HL-60/S4 treated with retinoic acid at 250 ng/mL for 4 days and 3 days (cell line): Measurements from ENCODE around the gene RACGAP1.

Source experiments
- in situ Hi-C: fragments of 300-500 bp; cut with MboI; formaldehyde crosslinking; loops from 2 replicates; pipeline ENCODE4 v1.7.0; 2022; ENCODE audit warnings: low sequenced_read_pairs

RACGAP1 gene

GRCh38 chr12:49961111-49961922, 64.0 kb downstream of the RACGAP1 start, which contains the start of gene AQP5:
Gene AQP5 (plus strand): TSS chr12:49961872. CDS start chr12:49962018, 146 bp downstream.
- in situ Hi-C loops = no loop called here

DNA sequence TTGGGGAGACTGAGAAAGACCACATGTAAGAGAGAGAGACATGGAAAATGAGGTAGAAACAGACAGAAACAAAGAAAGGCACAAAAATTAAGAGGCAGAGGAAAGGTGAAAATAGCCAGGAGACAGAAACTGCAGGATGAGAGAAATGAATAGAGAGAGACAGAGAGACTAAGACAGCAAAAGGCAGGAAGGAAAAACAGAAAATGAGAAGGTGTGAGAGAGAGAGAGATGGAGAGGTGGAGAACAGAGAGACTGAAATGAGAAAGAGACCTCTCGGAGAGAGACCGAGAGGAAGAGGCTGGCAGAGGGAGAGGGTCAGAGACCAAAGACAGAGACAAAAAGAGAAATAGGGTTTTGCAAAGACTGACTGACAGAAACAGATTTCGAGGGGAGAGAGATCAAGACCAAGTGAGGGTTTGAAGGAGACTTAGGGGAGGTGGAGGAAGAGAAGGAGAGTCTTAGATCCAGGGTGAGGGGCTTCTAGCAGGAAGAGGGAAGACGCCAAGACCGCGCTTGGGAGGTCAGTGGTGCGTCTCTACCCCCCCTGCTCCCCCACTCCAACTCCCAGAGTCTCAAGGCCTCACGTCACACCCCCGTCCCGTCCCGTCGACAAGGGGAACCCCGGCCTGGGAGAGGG, 64.7 kb downstream of the RACGAP1 start:
- in situ Hi-C loops = no loop called here

DNA sequence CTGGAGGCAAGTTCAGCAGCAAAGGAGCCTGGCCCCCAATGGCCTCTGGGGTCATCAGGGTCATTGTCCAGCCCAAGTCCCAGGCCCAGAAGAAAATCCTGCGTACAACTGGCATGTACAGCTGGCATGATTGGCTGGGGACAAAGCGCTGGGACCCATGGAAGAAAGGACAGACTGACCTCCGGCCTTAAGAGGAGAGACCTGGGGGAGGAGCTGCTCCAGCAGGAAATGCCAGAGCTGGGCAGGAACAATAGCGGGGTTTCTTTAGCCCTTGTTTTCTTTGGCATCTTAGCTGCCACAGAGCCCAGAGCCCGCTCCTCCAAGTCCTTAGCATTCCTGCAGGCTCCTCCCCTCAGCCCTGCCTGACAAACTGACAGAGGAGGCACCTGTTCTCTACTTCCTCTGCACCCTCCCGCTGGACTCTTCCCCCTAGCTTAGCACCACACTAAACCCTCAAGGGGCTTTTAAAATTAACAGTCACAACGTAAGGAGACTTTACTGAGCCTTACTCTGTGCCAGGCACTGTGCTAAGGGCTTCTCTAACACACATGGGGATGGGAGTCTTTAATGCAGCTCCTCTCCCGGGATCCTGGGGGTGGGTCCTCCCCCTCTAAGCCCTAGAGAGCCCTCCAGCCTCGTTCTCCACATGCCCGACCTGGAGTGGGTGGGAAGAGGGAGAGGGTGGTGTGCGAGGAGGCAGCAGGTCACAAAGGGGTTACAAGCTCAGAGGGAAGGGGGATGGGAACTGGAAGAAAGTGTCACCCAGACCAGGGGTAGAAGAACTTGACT, 65.4 kb downstream of the RACGAP1 start:
- in situ Hi-C loops = no loop called here

- in situ Hi-C loops = no loop called here
These were observed 67.7 kb downstream of the RACGAP1 start for GRCh38 chr12:49957570-49957967.

DNA sequence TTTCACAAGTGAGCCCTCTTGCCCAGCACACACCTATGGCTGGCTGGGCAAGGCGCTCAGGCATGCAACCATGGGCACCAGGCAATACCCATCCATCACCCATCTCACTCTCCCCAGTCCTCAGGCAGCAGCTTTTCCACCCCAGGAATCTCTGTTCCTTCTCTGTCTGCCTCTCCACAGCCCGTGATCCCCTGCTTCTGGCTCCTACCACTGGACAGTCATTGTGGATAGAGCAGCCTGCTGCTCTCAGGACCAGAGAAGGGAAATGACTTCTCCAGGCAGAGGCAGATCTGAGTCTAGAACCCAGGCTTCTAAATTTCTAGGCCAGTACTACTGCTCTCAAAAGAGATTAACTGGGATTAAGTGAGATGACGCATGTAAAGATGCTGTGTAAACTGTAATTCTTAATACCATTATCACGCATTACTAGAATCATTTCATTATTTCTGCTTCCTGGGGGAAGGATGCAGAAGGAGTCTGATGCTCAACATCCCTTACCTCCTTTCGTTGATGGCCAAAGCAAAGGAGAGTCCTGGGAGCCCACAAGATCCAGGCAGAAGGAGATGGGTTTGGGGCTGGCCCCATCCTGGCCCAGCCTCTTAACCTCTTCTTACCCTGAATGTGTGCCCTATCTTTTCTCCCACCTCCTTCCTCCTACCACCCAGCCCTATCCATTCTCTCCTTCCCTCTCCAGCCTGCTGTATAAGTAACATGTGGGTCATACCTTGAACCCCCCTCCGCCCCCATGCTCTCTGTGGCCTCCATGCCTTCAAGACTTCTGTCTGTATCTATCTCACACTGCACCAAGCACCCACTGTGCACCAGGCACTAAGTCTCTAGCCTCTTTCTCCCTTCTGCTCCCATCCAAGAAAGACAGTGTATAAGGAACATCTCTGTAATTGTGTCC, 68.4 kb downstream of the RACGAP1 start:
- in situ Hi-C loops = no loop called here

DNA sequence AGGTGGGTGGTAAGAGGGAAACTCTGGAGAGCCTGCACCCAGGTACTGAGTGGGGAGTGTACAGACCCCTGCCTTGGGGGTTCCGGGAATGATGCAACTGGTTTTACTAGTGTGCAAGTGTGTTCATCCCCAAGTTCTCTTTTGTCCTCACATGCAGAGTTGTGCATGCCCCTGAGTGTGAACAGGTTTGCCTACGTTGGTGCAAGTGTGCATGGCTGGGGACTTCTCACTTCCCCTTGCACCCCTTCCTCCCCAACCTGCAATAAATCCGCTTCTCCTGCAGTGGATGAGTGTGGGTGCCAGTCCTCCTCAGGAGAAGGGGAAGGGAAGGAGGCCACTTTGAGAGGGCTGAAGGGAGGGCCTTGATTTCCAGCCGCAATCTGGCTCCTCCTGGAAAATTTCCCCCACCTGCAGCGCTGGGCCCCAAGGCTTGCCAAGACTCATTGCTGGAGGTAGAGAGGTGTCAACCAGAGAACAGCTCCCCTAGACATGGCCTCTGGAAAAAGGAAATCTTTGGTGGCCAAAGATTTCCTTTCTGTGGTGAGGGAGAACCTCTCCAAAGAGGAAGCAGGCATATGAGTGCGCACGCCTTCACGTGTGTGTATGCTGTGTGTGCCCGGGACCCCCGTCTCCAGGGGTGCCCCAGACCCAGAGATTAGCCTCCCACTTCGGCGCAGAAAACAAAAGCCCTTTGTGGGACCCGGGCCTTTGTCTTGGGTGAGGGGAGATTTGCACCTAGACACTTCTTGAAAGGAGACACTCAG, 69.2 kb downstream of the RACGAP1 start:
- in situ Hi-C loops = no loop called here

DNA sequence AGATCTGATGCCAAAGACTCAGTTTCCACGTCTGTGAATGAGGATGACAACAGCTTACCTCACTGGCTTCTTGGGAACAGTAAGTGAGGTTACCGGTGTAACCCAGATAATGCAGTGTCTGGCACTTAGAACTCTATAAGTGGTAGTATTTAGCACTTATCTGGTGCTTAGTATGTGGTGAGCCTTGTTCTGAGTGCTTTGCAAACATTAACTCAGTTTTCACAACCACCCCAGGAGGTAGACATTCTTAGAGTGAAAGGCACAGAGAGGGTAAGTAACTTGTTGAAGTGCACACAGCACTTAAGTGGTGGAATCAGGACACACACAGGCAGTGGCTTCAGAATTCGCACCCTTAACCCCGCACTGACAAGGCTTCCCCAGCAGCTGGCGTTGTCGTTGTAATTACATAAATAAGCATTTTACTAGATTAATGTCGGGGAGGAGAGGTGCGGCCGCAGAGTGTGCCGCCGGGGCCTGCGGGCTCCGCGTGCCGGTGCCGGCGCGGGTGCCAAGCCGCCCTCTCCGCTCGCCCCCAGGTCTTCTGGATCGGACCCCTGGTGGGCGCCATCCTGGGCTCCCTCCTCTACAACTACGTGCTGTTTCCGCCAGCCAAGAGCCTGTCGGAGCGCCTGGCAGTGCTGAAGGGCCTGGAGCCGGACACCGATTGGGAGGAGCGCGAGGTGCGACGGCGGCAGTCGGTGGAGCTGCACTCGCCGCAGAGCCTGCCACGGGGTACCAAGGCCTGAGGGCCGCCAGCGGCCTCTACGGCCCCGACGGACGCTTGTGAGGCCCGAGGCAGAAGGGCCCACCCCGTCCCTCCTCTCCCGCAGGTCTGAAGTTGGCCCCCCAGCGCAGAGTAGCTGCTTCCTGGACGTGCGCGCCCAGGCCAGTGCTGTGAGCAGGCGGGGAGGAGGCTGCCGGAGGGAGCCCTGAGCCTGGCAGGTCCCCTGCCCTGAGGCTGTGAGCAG, 70.1 kb downstream of the RACGAP1 start:
- in situ Hi-C loops = no loop called here

DNA sequence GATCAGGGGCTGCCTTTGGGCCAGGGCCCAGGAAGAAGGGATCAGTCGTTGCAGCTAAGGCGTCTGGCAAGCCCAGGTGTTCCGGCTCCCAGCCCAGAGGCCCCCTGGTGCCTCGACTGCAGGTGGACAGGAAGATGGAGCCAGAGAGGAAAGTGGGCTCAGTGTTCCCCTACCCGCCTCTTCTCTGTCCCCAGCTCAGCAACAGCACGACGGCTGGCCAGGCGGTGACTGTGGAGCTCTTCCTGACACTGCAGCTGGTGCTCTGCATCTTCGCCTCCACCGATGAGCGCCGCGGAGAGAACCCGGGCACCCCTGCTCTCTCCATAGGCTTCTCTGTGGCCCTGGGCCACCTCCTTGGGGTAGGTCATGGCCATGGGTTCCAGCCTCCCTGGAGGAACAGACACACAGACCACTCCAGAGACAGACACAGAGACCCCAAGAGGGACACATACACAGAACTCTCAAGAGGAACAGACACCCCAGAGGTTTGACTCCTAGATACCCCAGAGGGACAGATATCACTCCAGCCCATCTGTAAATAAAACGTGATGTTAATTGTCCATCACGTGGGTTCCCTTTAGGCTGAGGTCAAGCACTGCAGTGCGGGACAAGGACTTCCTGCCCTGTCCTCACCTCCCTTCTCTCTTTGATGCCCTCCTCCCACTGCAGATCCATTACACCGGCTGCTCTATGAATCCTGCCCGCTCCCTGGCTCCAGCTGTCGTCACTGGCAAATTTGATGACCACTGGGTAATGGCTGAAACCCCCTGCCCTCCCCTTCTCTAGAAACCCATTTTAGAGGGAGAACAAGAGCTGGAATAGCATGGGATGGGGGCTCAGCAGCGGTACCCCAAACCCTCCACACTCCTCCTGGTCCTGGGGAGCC, 71.1 kb downstream of the RACGAP1 start:
- in situ Hi-C loops = no loop called here

- in situ Hi-C loops = no loop called here
These were observed 72.1 kb downstream of the RACGAP1 start for GRCh38 chr12:49953151-49953550.

DNA sequence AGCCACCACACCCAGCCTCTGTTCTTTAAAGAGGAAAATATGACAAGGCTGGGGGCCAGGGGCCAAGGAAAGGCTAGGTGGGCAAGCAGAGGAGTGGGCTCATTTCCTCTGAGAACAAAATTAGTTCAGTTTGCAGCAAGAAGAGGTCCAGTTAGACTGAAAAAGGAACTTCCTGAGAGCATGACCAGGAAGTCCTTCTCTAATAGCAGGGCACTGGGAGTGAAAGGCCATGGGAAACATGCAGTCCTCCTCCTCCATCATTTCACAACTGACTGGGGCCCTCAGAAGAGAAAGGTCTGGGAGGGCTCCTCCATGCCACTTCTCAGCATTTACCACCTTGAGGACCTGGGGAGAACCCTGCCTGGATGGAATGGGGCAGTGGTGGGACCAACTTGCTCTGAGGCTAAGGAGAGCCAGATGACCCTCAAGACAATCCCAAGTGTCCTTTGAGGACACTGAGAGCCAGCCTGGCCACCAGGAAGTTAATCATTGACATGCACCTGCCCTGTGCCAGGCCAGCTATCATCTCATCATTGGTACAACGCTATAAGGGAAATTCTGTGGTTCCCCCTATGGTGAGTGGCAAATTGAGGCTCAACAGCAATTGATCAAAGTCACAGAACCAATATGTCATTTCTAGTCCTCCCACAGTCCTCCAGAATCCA, 72.8 kb downstream of the RACGAP1 start:
- in situ Hi-C loops = no loop called here

- in situ Hi-C loops = no loop called here
These were observed 73.7 kb downstream of the RACGAP1 start for GRCh38 chr12:49951411-49952240.

GRCh38 chr12:49950273-49951251, 74.7 kb downstream of the RACGAP1 start, which contains the start of gene AQP2:
Gene AQP2 (plus strand): TSS chr12:49950737. CDS start chr12:49950831, 94 bp downstream.
- in situ Hi-C loops = no loop called here

DNA sequence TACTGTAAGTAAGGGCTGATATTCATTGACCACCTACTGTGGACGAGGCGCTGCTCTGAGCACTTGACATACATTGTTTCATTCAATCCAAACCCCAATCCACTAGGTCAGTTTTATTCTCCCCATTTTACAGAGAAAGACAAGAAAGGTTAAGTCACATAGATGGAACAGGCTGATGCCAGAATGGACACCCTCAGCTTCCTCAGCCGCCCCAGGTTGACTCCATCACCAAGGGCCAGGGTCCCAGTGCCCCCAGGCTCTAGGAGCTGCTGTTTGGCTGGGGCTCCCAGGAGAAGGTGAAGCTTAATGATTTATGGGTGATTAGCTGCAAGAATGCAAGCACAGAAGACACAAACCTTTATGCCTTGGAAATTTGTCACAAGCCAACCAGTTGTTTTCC, 75.4 kb downstream of the RACGAP1 start:
- in situ Hi-C loops = no loop called here

DNA sequence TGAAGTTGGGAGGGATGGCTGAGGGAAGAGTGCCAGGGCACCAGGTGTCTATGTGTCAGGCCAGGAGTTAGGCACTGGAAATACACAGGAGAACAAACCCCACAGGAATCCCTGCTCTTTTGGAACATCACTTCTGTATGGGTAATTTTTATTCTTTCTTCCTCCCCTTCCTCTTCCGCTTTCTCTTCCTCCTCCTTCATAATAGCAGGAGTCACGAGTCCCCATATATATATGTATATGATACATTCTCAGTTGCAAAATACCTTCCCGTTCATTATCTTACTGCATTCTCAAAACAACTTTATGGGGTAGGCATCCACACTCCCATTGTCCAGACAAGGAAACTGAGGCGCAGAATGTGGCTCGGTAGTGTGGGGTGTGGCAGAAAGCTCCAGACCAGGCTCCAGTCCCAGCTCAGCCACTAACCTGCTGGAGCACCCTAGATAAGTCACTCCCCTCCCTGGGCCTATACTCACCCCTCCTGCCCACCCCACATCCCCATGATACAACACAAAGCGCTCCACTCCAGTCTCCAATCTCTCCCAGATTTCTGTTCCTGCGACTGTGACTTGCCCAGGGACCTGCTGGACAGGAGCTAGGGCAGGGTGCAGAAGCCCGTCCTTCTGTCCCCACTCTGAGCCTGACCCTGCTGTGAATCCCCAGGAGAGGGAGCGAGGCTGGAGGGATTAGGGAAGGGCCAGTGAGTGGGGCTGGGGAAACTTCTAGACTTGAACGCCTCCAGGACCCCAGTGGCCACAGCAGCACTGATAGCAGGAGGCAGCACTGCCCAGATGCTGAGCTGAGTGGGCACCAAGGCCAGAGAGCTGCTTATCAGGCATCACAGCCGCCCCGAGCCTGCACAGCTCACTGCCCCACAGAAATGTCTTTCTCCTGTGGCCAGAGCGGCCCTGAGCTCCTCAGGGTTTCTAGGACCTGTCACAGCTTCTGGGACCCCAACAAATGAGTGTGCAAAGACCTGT, 76.1 kb downstream of the RACGAP1 start:
- in situ Hi-C loops = no loop called here
